Measurements from ENCODE around the gene ZNF559. TPM values are rescaled to one million over a fixed set of nuclear protein-coding genes. Genes with fewer than 3 reads are reported as not detected.

Gene ZNF559
- total and polyA plus RNA-seq, 2 donors (not counting 1 experiment from before 2014, with no cell fraction given) = 23.9 to 49.3 TPM

GRCh38 chr19:9313756-9314155 lies 10.2 kb upstream of the ZNF559 start:
- H3K4me3 ChIP-seq (ENCODE audit: control extremely low read depth in 1 of 5, extremely low read depth in 1 of 5, insufficient read depth in 1 of 5, low read depth in 2 of 5, low read length in 4 of 5) = no peak overlapping the region
- H4K20me1 ChIP-seq (ENCODE audit: control insufficient read depth, insufficient read depth, low read length, poor library complexity, severe bottlenecking) = no peaks in the 10 kb centered on the region
- H3K36me3 ChIP-seq (replicated peaks in 1 of 2; ENCODE audit: control extremely low read depth in 1 of 2, control insufficient read depth in 1 of 2, extremely low read depth in 1 of 2, insufficient read depth in 2 of 2, low read length in 1 of 2) = no peaks in the 10 kb centered on the region
- POLR2A ChIA-PET = interaction anchor here (0.6 kb wide), 1 partner anchor 12 kb away, joined by 5 read pairs; no protein-coding TSS in a partner anchor
- CTCF ChIA-PET = interaction anchor here (0.7 to 1.9 kb wide), 2 partner anchors 10 to 480 kb away, joined by 3 to 4 read pairs; partner anchors contain the start of gene ZNF559
- peaks cover 4% of the 10 kb centered on the region for H3K79me2 ChIP-seq (ENCODE audit: control insufficient read depth, insufficient read depth, low read length)
- Mint-ChIP-seq H3K4me1 (peaks cover 10% of the 10 kb centered on the region), H3K9me3 (ENCODE audit: insufficient read depth) (peaks cover 5% of the 10 kb centered on the region), H3K4me3 (no peak overlapping the region), H3K27me3 (peaks cover 9% of the 10 kb centered on the region), H3K27ac (no peak overlapping the region)
- H3K27me3 ChIP-seq (replicated peaks in 1 of 4; ENCODE audit: control extremely low read depth in 1 of 4, control insufficient read depth in 3 of 4, insufficient read depth in 4 of 4, low read length in 3 of 4) = peaks cover 0 to 6% (median 0%) of the 10 kb centered on the region in 4 experiments
- no peak overlapping the region for H3K9ac ChIP-seq (ENCODE audit: low read length)
- peaks cover 1 to 43% (median 13%) of the 10 kb centered on the region in 3 donors for H3K9me3 ChIP-seq (ENCODE audit: control extremely low read depth in 1 of 3, control insufficient read depth in 2 of 3, insufficient read depth in 1 of 3, low read length in 2 of 3)
- no peak for ATAC-seq (ENCODE audit: low read depth)
- no peak for DNase-seq
- H2AFZ ChIP-seq (ENCODE audit: insufficient read depth, low read depth, low read length, poor library complexity, severe bottlenecking) = no peak overlapping the region
- TF ChIP-seq EZH2 (IDR thresholded peaks at IDR 0.05; ENCODE audit: borderline replicate concordance, insufficient read depth, low read depth, low read length, poor library complexity, severe bottlenecking) = no peak
- TF ChIP-seq CTCF (IDR thresholded peaks at IDR 0.05) = no peak
- H3K4me2 ChIP-seq (replicated peaks; ENCODE audit: low read depth, low read length, poor library complexity, severe bottlenecking) = no peak overlapping the region
- H3K4me1 ChIP-seq (ENCODE audit: control insufficient read depth in 2 of 2, insufficient read depth in 2 of 2, low read length in 2 of 2) = peaks cover under 1 to 7% of the 10 kb centered on the region in 2 donors
- H3K27ac ChIP-seq (ENCODE audit: low read length in 2 of 2) = no peak overlapping the region
- intact Hi-C loops (cut with micrococcal nuclease) = no loop called here
- 90% methylated on average over 4 of the region's 4 CpGs for WGBS (ENCODE audit: insufficient coverage)

GRCh38 chr19:9321338-9321737 lies 2.6 kb upstream of the ZNF559 start:
- peaks cover 0 to 41% (median 20%) of the 10 kb centered on the region in 3 donors for H3K9me3 ChIP-seq (ENCODE audit: control extremely low read depth in 1 of 3, control insufficient read depth in 2 of 3, insufficient read depth in 1 of 3, low read length in 2 of 3)

More at GRCh38 chr19:9321338-9321737, 2.6 kb upstream of the ZNF559 start:
- Histone ChIP-seq H4K20me1 (ENCODE audit: control insufficient read depth, insufficient read depth, low read length, poor library complexity, severe bottlenecking) (no peaks in the 10 kb centered on the region), H3K36me3 (replicated peaks in 1 of 2; ENCODE audit: control extremely low read depth in 1 of 2, control insufficient read depth in 1 of 2, extremely low read depth in 1 of 2, insufficient read depth in 2 of 2, low read length in 1 of 2) (no peaks in the 10 kb centered on the region), H3K27me3 (replicated peaks in 1 of 4; ENCODE audit: control extremely low read depth in 1 of 4, control insufficient read depth in 3 of 4, insufficient read depth in 4 of 4, low read length in 3 of 4) (peaks cover 0 to 6% (median 0%) of the 10 kb centered on the region in 4 experiments), H3K4me3 (ENCODE audit: control extremely low read depth in 1 of 5, extremely low read depth in 1 of 5, insufficient read depth in 1 of 5, low read depth in 2 of 5, low read length in 4 of 5) (no peak overlapping the region), H3K27ac (ENCODE audit: low read length in 2 of 2) (no peak overlapping the region), H3K79me2 (ENCODE audit: control insufficient read depth, insufficient read depth, low read length) (peaks cover 15% of the 10 kb centered on the region), H3K9ac (ENCODE audit: low read length) (no peak overlapping the region), H3K4me2 (replicated peaks; ENCODE audit: low read depth, low read length, poor library complexity, severe bottlenecking) (no peak overlapping the region), H2AFZ (ENCODE audit: insufficient read depth, low read depth, low read length, poor library complexity, severe bottlenecking) (no peak overlapping the region), H3K4me1 (ENCODE audit: control insufficient read depth in 2 of 2, insufficient read depth in 2 of 2, low read length in 2 of 2) (peaks cover 11 to 17% of the 10 kb centered on the region in 2 donors)
- no peak for TF ChIP-seq CTCF (IDR thresholded peaks at IDR 0.05)
- no peak for TF ChIP-seq EZH2 (IDR thresholded peaks at IDR 0.05; ENCODE audit: borderline replicate concordance, insufficient read depth, low read depth, low read length, poor library complexity, severe bottlenecking)
- DNase-seq (peak; percentile 11), ATAC-seq (ENCODE audit: low read depth) (no peak)
- ChIA-PET POLR2A (no interaction called here), CTCF (no interaction called here)
- Mint-ChIP-seq H3K9me3 (ENCODE audit: insufficient read depth) (peaks cover 10% of the 10 kb centered on the region), H3K27ac (no peak overlapping the region), H3K4me1 (peaks cover 23% of the 10 kb centered on the region), H3K27me3 (no peaks in the 10 kb centered on the region), H3K4me3 (no peak overlapping the region)
- WGBS (ENCODE audit: insufficient coverage) = 95% methylated on average over 13 of the region's 23 CpGs
- intact Hi-C loops (cut with micrococcal nuclease) = loop anchor here (5.0 kb wide), 1 partner anchor 216 kb away; the partner anchor contains the start of gene ZNF426

Measured in B cell (primary cell).